AG09309 (cell line): ENCODE data around the gene OTULIN.

Experiments
- DNase-seq: peaks from one replicate; pipeline ENCODE4 v3.0.0-alpha.2; 2010; ENCODE audit warnings: low read depth
- H3K4me3 ChIP-seq: 2 replicates; pipeline ENCODE4 v1.5.1; 2011; ENCODE audit warnings: mild to moderate bottlenecking, low read depth, low read length, moderate library complexity; ENCODE audit not compliant: control insufficient read depth
- TF ChIP-seq, protein P1 (sequence below): IDR thresholded peaks from 2 replicates; pipeline ENCODE4 v1.5.1; 2011; ENCODE audit warnings: mild to moderate bottlenecking, low read depth, low read length, inconsistent platforms; ENCODE audit not compliant: insufficient read depth, control insufficient read depth; ENCODE audit errors: missing control alignments

OTULIN gene

DNA sequence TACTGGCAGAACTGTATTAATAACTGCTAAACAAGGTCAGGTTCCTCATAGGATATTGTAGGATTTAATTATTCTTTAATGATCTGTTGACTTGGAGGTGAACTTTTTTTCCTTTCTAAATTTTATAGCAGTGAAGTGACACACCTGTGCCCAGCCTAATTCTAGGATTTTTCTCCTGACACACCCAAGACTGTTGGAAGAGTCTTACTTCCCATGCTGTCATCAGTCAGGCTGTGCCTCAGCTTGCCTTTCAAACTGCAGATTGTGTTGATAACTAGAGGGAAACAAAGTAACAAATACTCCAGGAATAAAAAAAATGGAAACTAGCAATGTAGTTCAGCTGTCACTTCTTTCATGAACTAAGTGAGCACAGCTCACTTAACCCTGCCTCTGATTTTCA lies 22.0 kb downstream of the OTULIN start:
- no peak for DNase-seq
- TF ChIP-seq, protein P1, sequence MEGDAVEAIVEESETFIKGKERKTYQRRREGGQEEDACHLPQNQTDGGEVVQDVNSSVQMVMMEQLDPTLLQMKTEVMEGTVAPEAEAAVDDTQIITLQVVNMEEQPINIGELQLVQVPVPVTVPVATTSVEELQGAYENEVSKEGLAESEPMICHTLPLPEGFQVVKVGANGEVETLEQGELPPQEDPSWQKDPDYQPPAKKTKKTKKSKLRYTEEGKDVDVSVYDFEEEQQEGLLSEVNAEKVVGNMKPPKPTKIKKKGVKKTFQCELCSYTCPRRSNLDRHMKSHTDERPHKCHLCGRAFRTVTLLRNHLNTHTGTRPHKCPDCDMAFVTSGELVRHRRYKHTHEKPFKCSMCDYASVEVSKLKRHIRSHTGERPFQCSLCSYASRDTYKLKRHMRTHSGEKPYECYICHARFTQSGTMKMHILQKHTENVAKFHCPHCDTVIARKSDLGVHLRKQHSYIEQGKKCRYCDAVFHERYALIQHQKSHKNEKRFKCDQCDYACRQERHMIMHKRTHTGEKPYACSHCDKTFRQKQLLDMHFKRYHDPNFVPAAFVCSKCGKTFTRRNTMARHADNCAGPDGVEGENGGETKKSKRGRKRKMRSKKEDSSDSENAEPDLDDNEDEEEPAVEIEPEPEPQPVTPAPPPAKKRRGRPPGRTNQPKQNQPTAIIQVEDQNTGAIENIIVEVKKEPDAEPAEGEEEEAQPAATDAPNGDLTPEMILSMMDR: no peak
- no peak overlapping the region for H3K4me3 ChIP-seq

DNA sequence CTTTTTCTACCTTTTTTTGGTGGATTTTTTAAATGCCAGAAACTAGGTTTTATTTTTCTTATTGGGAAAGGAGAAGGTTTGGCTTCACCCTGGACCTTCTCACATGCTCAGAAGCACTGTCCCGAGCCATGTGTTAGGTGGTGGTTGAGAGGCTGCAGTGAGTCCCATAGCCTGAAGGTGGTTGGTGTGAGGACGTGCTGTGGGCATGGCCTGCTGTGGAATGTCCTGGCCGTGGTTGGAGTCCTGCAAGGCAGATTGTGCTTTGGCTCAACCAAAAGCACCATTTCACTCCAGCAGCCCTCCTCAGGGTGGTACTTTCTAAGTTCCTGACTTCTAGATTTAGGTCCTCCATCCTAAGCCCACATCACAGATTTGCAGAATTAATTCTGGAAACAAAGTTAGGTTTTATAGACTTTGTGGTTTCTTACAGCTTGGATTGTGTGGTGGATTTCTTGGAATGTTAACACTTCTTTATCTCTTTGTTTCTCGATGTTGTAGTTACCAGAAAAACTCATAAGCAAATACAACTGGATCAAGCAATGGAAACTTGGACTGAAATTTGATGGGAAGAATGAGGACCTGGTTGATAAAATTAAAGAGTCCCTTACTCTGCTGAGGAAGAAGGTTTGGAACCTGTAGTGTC lies 22.6 kb downstream of the OTULIN start:
- TF ChIP-seq, protein P1: no peak
- peak; percentile 20 for DNase-seq
- H3K4me3 ChIP-seq: no peak overlapping the region

DNA sequence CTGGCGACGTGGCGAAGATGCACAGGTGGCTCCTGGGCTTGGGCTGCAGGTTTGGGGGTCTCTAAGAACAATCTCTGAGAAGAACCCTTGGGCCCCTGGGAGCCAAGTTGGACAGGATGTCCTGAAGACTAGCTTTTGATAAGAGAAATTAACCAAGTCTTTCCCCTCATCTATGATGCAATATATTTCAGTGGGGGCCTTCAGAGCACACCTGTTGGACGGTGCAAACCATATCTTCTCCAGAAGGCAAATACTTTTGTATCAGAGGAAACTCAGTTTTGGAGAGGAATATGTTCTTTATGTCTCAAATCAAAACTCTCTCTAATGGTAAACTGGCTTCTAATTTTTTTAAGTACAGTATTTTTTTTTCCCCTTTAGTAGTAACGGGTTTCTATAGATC lies 28.6 kb downstream of the OTULIN start:
- TF ChIP-seq, protein P1: no peak
- no peak overlapping the region for H3K4me3 ChIP-seq
- DNase-seq: no peak

GRCh38 chr5:14695152-14695551 lies 30.6 kb downstream of the OTULIN start:
- TF ChIP-seq, protein P1: no peak
- H3K4me3 ChIP-seq: no peak overlapping the region
- DNase-seq: no peak

DNA sequence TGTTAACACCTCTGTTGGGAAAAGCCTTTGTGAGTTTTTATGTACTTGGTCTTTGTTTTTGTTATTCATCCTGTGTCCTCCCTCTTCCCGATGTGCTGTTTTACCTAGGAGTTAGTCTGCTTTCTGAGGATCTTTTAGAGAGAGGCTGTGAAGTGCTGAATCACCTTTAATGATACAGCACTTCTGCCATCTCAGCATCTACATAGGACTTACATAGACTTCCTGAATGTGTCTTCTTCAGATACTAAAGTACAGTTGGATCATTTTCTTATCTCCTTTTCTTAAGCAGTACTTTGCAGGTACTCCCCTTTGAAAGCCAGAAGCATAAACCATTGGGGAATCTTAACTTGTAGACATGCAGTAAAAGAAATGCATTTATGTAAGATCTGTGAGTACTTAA lies 31.5 kb downstream of the OTULIN start:
- no peak overlapping the region for H3K4me3 ChIP-seq
- no peak for DNase-seq
- TF ChIP-seq, protein P1: no peak

GRCh38 chr5:14696851-14697250 lies 32.3 kb downstream of the OTULIN start:
- DNase-seq: no peak
- TF ChIP-seq, protein P1: no peak
- H3K4me3 ChIP-seq: no peak overlapping the region

- H3K4me3 ChIP-seq: no peak overlapping the region
- no peak for DNase-seq
- TF ChIP-seq, protein P1: no peak
Measured at GRCh38 chr5:14698495-14698894, 34.0 kb downstream of the OTULIN start.
